GM23248 (cell line): Measurements from ENCODE around the gene IKBIP.

Source experiments
- EZH2 ChIP-seq: fragments of 200-600 bp; sonication (generic); IDR thresholded peaks from 2 replicates; pipeline ENCODE4 v1.6.1; 2018; ENCODE audit warnings: antibody characterized with exemption, mild to moderate bottlenecking; ENCODE audit not compliant: insufficient read depth, poor library complexity, severe bottlenecking
- EZH2phosphoT487 ChIP-seq: fragments of 200-600 bp; sonication (generic); IDR thresholded peaks from 2 replicates; pipeline ENCODE4 v1.6.1; 2018; ENCODE audit warnings: antibody characterized with exemption, moderate library complexity, mild to moderate bottlenecking, low read depth; ENCODE audit not compliant: insufficient read depth

DNA sequence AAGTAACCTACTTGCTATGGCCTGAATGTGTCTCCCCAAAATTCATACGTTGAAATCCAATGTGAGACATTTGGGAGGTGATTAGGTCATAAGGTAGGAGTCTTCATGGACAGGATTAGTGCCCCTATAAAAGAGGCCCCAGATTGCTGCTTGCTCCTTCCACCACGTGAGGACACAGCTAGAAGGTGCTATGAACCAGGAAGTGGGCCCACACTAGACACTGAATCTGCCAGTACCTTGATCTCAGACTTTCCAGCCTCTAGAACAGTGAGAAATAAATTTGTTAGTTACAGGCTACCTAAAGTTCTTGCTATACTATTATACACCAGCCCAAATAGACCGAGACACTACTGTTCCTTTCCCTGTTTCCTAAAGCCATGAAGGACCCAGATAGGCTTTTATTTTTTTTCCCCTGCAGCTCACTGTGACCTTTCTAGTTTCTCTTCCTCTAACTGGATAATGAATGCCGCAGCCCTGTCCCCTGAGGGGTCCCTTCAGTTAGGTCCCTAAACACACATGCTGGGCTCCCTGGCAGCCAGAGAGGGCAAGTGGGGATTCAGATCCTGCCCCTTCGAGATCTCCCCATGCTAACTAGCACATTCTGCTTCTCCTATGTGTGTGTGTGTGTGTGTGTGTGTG lies 31.8 kb downstream of the IKBIP start:
- TF ChIP-seq EZH2 (no peak), EZH2phosphoT487 (no peak)
